SK-N-SH (cell line): Measurements from ENCODE around the gene CHKB. TPM values are rescaled to one million over a fixed set of nuclear protein-coding genes. Genes with fewer than 3 reads are reported as not detected.
A peak's percentile ranks its signal among the peaks of the same experiment; 100 is the strongest.

Source experiments
- CTCF ChIA-PET: fragments of 300-600, 350-600 bp; formaldehyde crosslinking; extraction: SDS; loops from one replicate; lab custom pipeline; 2021; lab: Yijun Ruan, JAX
- POLR2A ChIA-PET: fragments of 350-600 bp; sonication (Branson Sonifier 250); formaldehyde crosslinking; extraction: SDS; loops from one replicate; lab custom pipeline; 2020; ENCODE audit warnings: antibody characterized with exemption, inconsistent platforms; lab: Yijun Ruan, JAX
- DNase-seq: peaks from one replicate; pipeline ENCODE4 v3.0.0; 2012
- H2AFZ ChIP-seq: fragments of 200-600 bp; sonication (generic); 2 replicates; pipeline ENCODE4 v1.8.1; 2016; ENCODE audit warnings: antibody characterized with exemption, mild to moderate bottlenecking, low read depth
- H3F3A ChIP-seq: fragments of 200-600 bp; sonication (generic); replicated peaks from 2 replicates; pipeline ENCODE3; 2016; ENCODE audit warnings: antibody characterized with exemption, mild to moderate bottlenecking; ENCODE audit not compliant: insufficient read depth
- H3K27ac ChIP-seq, 2 experiments: fragments of 200-500 bp in 1 of 2; fragments of 200-600 bp in 1 of 2; sonication (Bioruptor generic) in 1 of 2; sonication (generic), shearing (Covaris generic) in 1 of 2; 2 replicates each; pipeline versions ENCODE4 v1.5.1 to v1.6.1; 2014 to 2016; ENCODE audit warnings: low read depth in 2 of 2, inconsistent platforms in 1 of 2, low read length in 1 of 2, mild to moderate bottlenecking in 1 of 2, mixed read lengths in 1 of 2
- H3K27me3 ChIP-seq: fragments of 200-600 bp; sonication (generic), shearing (Covaris generic); 2 replicates; pipeline ENCODE4 v1.6.1; 2016; ENCODE audit warnings: mixed run types; ENCODE audit not compliant: insufficient read depth
- H3K36me3 ChIP-seq, 2 experiments: fragments of 200-500 bp in 1 of 2; fragments of 200-600 bp in 1 of 2; sonication (Bioruptor generic) in 1 of 2; sonication (generic) in 1 of 2; replicated peaks in 1 of 2; 2 replicates each; pipeline versions ENCODE3 to v1.5.1; 2014 to 2016; ENCODE audit warnings: low read length in 1 of 2, mild to moderate bottlenecking in 1 of 2; ENCODE audit not compliant: insufficient read depth in 2 of 2, control insufficient read depth in 1 of 2
- H3K4me1 ChIP-seq, 2 experiments: fragments of 200-500 bp in 1 of 2; fragments of 200-600 bp in 1 of 2; sonication (Bioruptor generic) in 1 of 2; sonication (generic), shearing (Covaris generic) in 1 of 2; 2 replicates each; pipeline versions ENCODE4 v1.5.1 to v1.6.1; 2014 to 2016; ENCODE audit warnings: low read depth in 1 of 2, low read length in 1 of 2, mixed run types in 1 of 2; ENCODE audit not compliant: insufficient read depth in 2 of 2, control insufficient read depth in 1 of 2
- H3K4me2 ChIP-seq: fragments of 200-600 bp; sonication (generic), shearing (Covaris generic); 2 replicates; pipeline ENCODE4 v1.6.1; 2017; ENCODE audit warnings: mixed run types
- H3K4me3 ChIP-seq, 2 experiments: fragments of 200-500 bp in 1 of 2; fragments of 200-600 bp in 1 of 2; sonication (Bioruptor generic) in 1 of 2; sonication (generic), shearing (Covaris generic) in 1 of 2; 2 replicates each; pipeline versions ENCODE4 v1.5.1 to v1.8.1; 2014 to 2016; ENCODE audit warnings: low read depth in 2 of 2, inconsistent platforms in 1 of 2, low read length in 1 of 2, mild to moderate bottlenecking in 1 of 2, mixed read lengths in 1 of 2, moderate library complexity in 1 of 2
- H3K79me2 ChIP-seq: fragments of 200-600 bp; sonication (generic); 2 replicates; pipeline ENCODE4 v1.8.1; 2017; ENCODE audit warnings: mild to moderate bottlenecking; ENCODE audit not compliant: insufficient read depth
- H3K9ac ChIP-seq: fragments of 200-600 bp; sonication (generic); 2 replicates; pipeline ENCODE4 v1.6.1; 2017; ENCODE audit warnings: mixed run types
- H3K9me2 ChIP-seq: fragments of 200-600 bp; sonication (generic); 2 replicates; pipeline ENCODE4 v1.6.1; 2017; ENCODE audit warnings: mixed run types
- H3K9me3 ChIP-seq: fragments of 200-600 bp; sonication (generic); 2 replicates; pipeline ENCODE4 v1.6.1; 2017; ENCODE audit warnings: mixed run types, mild to moderate bottlenecking, moderate library complexity
- H4K20me1 ChIP-seq: fragments of 200-600 bp; sonication (generic); 2 replicates; pipeline ENCODE4 v1.6.1; 2017; ENCODE audit warnings: mild to moderate bottlenecking, mixed run types; ENCODE audit not compliant: insufficient read depth
- EP300 ChIP-seq, 2 experiments: IDR thresholded peaks; 2 replicates each; pipeline versions ENCODE4 v1.4.0 to v1.6.1; 2012; ENCODE audit warnings: borderline replicate concordance in 1 of 2, low read depth in 1 of 2, low read length in 1 of 2
- FOSL2 ChIP-seq: IDR thresholded peaks from 2 replicates; pipeline ENCODE4 v1.4.0; 2012; ENCODE audit warnings: low read depth, mild to moderate bottlenecking, moderate library complexity, borderline replicate concordance
- FOXM1 ChIP-seq: IDR thresholded peaks from 2 replicates; pipeline ENCODE4 v1.4.0; 2012; ENCODE audit warnings: low read depth, mild to moderate bottlenecking
- IRF3 ChIP-seq: fragments of 150-350 bp; IDR thresholded peaks from 2 replicates; pipeline ENCODE4 v1.6.1; 2016; ENCODE audit warnings: mild to moderate bottlenecking, low read depth, low read length
- MEF2A ChIP-seq: IDR thresholded peaks from 2 replicates; pipeline ENCODE4 v1.4.0; 2012; ENCODE audit warnings: low read depth, borderline replicate concordance
- NFIC ChIP-seq: IDR thresholded peaks from 2 replicates; pipeline ENCODE4 v1.4.0; 2012; ENCODE audit warnings: borderline replicate concordance
- NRF1 ChIP-seq: IDR thresholded peaks from 2 replicates; pipeline ENCODE4 v1.6.1; 2012; ENCODE audit warnings: low read depth, mild to moderate bottlenecking, low read length
- PBX3 ChIP-seq: IDR thresholded peaks from 2 replicates; pipeline ENCODE4; 2012
- POLR2AphosphoS5 ChIP-seq: IDR thresholded peaks from 2 replicates; pipeline ENCODE4 v1.6.1; 2012; ENCODE audit warnings: low read depth, low read length
- RAD21 ChIP-seq: IDR thresholded peaks from 2 replicates; pipeline ENCODE4 v1.6.1; 2012; ENCODE audit warnings: mild to moderate bottlenecking, low read length
- REST ChIP-seq: IDR thresholded peaks from 2 replicates; pipeline ENCODE4 v1.6.1; 2012; ENCODE audit warnings: mild to moderate bottlenecking, low read depth, low read length, moderate library complexity
- RXRA ChIP-seq: IDR thresholded peaks from 2 replicates; pipeline ENCODE4 v1.4.0; 2012; ENCODE audit warnings: low read depth, mild to moderate bottlenecking, borderline replicate concordance
- SIN3A ChIP-seq: IDR thresholded peaks from 2 replicates; pipeline ENCODE4 v1.6.1; 2012; ENCODE audit warnings: low read depth, mild to moderate bottlenecking, low read length, moderate library complexity, borderline replicate concordance
- SMC3 ChIP-seq: IDR thresholded peaks from 2 replicates; pipeline ENCODE4 v1.6.1; 2012; ENCODE audit warnings: low read depth, low read length, improper control_type of control experiment
- TAF1 ChIP-seq: IDR thresholded peaks from 2 replicates; pipeline ENCODE4 v1.6.1; 2012; ENCODE audit warnings: low read depth, mild to moderate bottlenecking, low read length, moderate library complexity, borderline replicate concordance
- TEAD4 ChIP-seq: IDR thresholded peaks from 2 replicates; pipeline ENCODE4 v1.4.0; 2012; ENCODE audit warnings: mild to moderate bottlenecking, borderline replicate concordance; ENCODE audit not compliant: insufficient read depth
- ZBTB33 ChIP-seq: IDR thresholded peaks from 2 replicates; pipeline ENCODE4 v1.4.0; 2012; ENCODE audit warnings: low read depth, borderline replicate concordance
- WGBS: methylation state at CpG from one replicate; pipeline ENCODE4 v1.1.6; 2017; ENCODE audit warnings: low lambda C conversion rate; 5-methylcytosine and 5-hydroxymethylcytosine counted together
- polyA plus RNA-seq, 3 experiments: library from polyadenylated mRNA; depleted of rRNA; stranded (reverse); fragments of >200 nt; gene quantifications; 2 replicates each; pipeline ENCODE4 v1.2.3, GENCODE V29; 2012

Gene CHKB
- polyA plus RNA-seq, 1 of the 3 experiments (the other 2 are of a cell fraction): 39.6 TPM

- H3K4me2 ChIP-seq: peak overlapping the region; percentile 95
- H3F3A ChIP-seq: no peaks in the 10 kb centered on the region
- POLR2A ChIA-PET: no interaction called here
- no peak overlapping the region for H2AFZ ChIP-seq
- no peak for TF ChIP-seq MEF2A
- no peak for TF ChIP-seq ZBTB33
- no peak for TF ChIP-seq NFIC
- TF ChIP-seq RAD21: no peak
- TF ChIP-seq POLR2AphosphoS5: no peak
- no peak for TF ChIP-seq TEAD4
- TF ChIP-seq EP300 (IDR thresholded peaks at IDR 0.05; ENCODE audit: borderline replicate concordance in 1 of 2, low read depth in 1 of 2, low read length in 1 of 2): no peak
- no peak for TF ChIP-seq RXRA
- TF ChIP-seq FOXM1: no peak
- TF ChIP-seq TAF1: no peak
- no peak for TF ChIP-seq IRF3
- no peak for TF ChIP-seq SMC3
- TF ChIP-seq PBX3: no peak
- no peak for TF ChIP-seq NRF1
- no peak for TF ChIP-seq REST
- TF ChIP-seq FOSL2: no peak
- TF ChIP-seq SIN3A: no peak
- H3K9ac ChIP-seq: peak overlapping the region; percentile 71
- H3K27me3 ChIP-seq: no peaks in the 10 kb centered on the region
- H3K27ac ChIP-seq: 0 out of 4 replicates have a peak overlapping the region, but pooled peaks have one; percentile 28 to 67
- H3K79me2 ChIP-seq: peaks cover 7% of the 10 kb centered on the region; the same call in 1 of the 2 replicates
- peaks cover 0 to 16% of the 10 kb centered on the region in 2 experiments; a peak in 1 of 4 replicates for H3K4me1 ChIP-seq
- H3K9me2 ChIP-seq: no peaks in the 10 kb centered on the region
- peak; percentile 16 for DNase-seq
- no peaks in the 10 kb centered on the region for H4K20me1 ChIP-seq
- no peaks in the 10 kb centered on the region for H3K9me3 ChIP-seq
- peak overlapping the region; percentile 77 for H3K4me3 ChIP-seq
- CTCF ChIA-PET: interaction anchor here (0.6 to 1.5 kb wide), 7 partner anchors 8 to 145 kb away, joined by 3 to 6 read pairs (median 3); partner anchors contain the start of gene SCO2
- WGBS: 80% methylated on average over 12 of the region's 42 CpGs
- peaks cover 0 to 6% of the 10 kb centered on the region in 2 experiments for H3K36me3 ChIP-seq
These were observed 44.4 kb upstream of the CHKB start for GRCh38 chr22:50626850-50627641.
